Osteoblast (primary cell): ENCODE results near the gene SNX20. TPM values are rescaled to one million over a fixed set of nuclear protein-coding genes. Genes with fewer than 3 reads are reported as not detected.

Experiments used
- DNase-seq: peaks from one replicate; pipeline ENCODE4 v3.0.0; 2011; ENCODE audit warnings: low spot score, mixed read lengths; ENCODE audit not compliant: insufficient read length; ENCODE audit errors: missing footprints
- H2AFZ ChIP-seq: 2 replicates; pipeline ENCODE4 v1.6.0; 2011; ENCODE audit warnings: mild to moderate bottlenecking, low read length
- H3K27ac ChIP-seq: 2 replicates; pipeline ENCODE4 v1.5.1; 2011; ENCODE audit warnings: mild to moderate bottlenecking, low read depth, low read length, moderate library complexity
- H3K27me3 ChIP-seq: 2 replicates; pipeline ENCODE4 v1.6.0; 2012; ENCODE audit warnings: mild to moderate bottlenecking, control low read depth, inconsistent platforms, low read length, moderate library complexity; ENCODE audit not compliant: insufficient read depth
- H3K36me3 ChIP-seq: 2 replicates; pipeline ENCODE4 v1.5.1; 2011; ENCODE audit warnings: mild to moderate bottlenecking, low read length, control low read depth, moderate library complexity; ENCODE audit not compliant: insufficient read depth
- H3K4me1 ChIP-seq: 2 replicates; pipeline ENCODE4 v1.5.1; 2011; ENCODE audit warnings: mild to moderate bottlenecking, low read length, control low read depth, moderate library complexity; ENCODE audit not compliant: insufficient read depth
- H3K4me2 ChIP-seq: 2 replicates; pipeline ENCODE4 v1.6.0; 2011; ENCODE audit warnings: mild to moderate bottlenecking, low read length; ENCODE audit not compliant: insufficient read depth
- H3K4me3 ChIP-seq: fragments of 200-600 bp; sonication (generic); 3 replicates; pipeline ENCODE4 v1.5.1; 2012; ENCODE audit warnings: mild to moderate bottlenecking, low read length, inconsistent platforms; ENCODE audit not compliant: insufficient read depth
- H3K79me2 ChIP-seq: 2 replicates; pipeline ENCODE4 v1.6.0; 2012; ENCODE audit warnings: mild to moderate bottlenecking, low read length, control low read depth, inconsistent platforms; ENCODE audit not compliant: insufficient read depth
- H3K9me3 ChIP-seq: 2 replicates; pipeline ENCODE4 v1.5.1; 2011; ENCODE audit warnings: low read depth, low read length, control low read depth
- H4K20me1 ChIP-seq: 2 replicates; pipeline ENCODE4 v1.6.0; 2012; ENCODE audit warnings: mild to moderate bottlenecking, low read length, control low read depth; ENCODE audit not compliant: insufficient read depth
- CTCF ChIP-seq: IDR thresholded peaks from 2 replicates; pipeline ENCODE4 v1.5.1; 2011; ENCODE audit warnings: mild to moderate bottlenecking, low read depth, low read length, moderate library complexity; ENCODE audit errors: extremely low read depth
- total RNA-seq: library from RNA; depleted of rRNA; stranded (reverse); fragments of >200 nt; gene quantifications from 2 replicates; pipeline ENCODE4 v1.2.3, GENCODE V29; 2012

Gene SNX20
- total RNA-seq, 1 donor, result not detected

DNA sequence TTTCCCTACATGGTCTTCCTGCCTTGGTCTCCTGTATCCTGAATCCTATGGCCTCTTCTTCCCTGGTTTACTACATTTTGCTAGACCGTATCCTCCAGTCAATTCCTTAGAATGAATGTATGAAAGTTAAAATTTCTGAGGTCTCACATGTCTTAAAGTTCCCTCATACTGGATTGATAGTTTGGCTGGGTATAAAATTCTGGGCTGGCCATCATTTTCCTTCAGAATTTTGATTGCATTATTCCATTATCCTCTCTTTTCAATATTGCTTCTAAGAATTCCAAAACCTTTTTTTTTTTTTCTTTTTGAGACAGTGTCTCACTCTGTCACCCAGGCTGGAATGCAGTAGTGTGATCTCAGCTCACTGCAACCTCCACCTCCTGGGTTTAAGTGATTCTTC is 23.1 kb upstream of the SNX20 start:
- Histone ChIP-seq H3K4me3 (no peak overlapping the region), H2AFZ (no peak overlapping the region), H3K4me2 (no peak overlapping the region), H3K27me3 (peaks cover 3% of the 10 kb centered on the region), H3K9me3 (peaks cover 3% of the 10 kb centered on the region), H4K20me1 (no peaks in the 10 kb centered on the region), H3K36me3 (no peaks in the 10 kb centered on the region), H3K4me1 (no peaks in the 10 kb centered on the region), H3K79me2 (no peaks in the 10 kb centered on the region), H3K27ac (no peak overlapping the region)
- TF ChIP-seq CTCF, result no peak
- no peak for DNase-seq

DNA sequence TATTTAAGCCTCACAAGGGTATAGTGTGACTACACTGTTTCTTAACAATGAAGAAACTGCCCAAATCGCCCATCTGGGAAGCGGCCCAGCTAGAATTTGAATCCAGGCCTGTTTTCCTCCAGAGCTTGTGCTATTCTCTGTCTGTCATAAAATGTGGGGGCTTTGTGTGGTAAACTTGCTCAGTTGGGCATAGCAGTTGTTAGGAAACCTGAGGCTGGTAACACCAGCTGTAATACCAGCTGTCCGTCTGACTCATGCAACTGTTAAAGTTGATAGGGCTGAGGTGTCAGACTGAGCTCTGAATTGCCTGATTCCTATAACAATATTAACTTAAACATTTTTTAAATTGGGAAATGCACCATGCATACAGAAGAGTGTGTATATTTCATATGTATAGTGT is 21.6 kb upstream of the SNX20 start:
- TF ChIP-seq CTCF, result no peak

GRCh38 chr16:50699326-50700159 is 18.4 kb upstream of the SNX20 start:
- Histone ChIP-seq H3K4me2 (no peak overlapping the region), H3K36me3 (no peaks in the 10 kb centered on the region), H3K4me1 (peaks cover 5% of the 10 kb centered on the region), H3K4me3 (no peak overlapping the region), H4K20me1 (no peaks in the 10 kb centered on the region), H2AFZ (no peak overlapping the region), H3K27ac (no peak overlapping the region), H3K79me2 (no peaks in the 10 kb centered on the region), H3K9me3 (peaks cover 3% of the 10 kb centered on the region), H3K27me3 (peaks cover 3% of the 10 kb centered on the region)
- no peak for TF ChIP-seq CTCF
- no peak for DNase-seq

More for the DNA sequence above, 21.6 kb upstream of the SNX20 start:
- peaks cover 3% of the 10 kb centered on the region for H3K9me3 ChIP-seq
- H3K4me2 ChIP-seq, result no peak overlapping the region
- H4K20me1 ChIP-seq, result no peaks in the 10 kb centered on the region
- DNase-seq, result no peak
- H3K27ac ChIP-seq, result no peak overlapping the region
- peaks cover 3% of the 10 kb centered on the region for H3K27me3 ChIP-seq
- no peak overlapping the region for H2AFZ ChIP-seq
- no peak overlapping the region for H3K4me3 ChIP-seq
- H3K79me2 ChIP-seq, result no peaks in the 10 kb centered on the region
- no peaks in the 10 kb centered on the region for H3K36me3 ChIP-seq
- H3K4me1 ChIP-seq, result peaks cover 5% of the 10 kb centered on the region

GRCh38 chr16:50697881-50698767 is 17.0 kb upstream of the SNX20 start:
- Histone ChIP-seq H3K4me1 (peaks cover 7% of the 10 kb centered on the region), H2AFZ (peak overlapping the region; percentile 99), H3K4me2 (peak overlapping the region; percentile 94), H3K4me3 (peak overlapping the region; percentile 76), H3K36me3 (no peaks in the 10 kb centered on the region), H3K9me3 (no peaks in the 10 kb centered on the region), H3K27me3 (peaks cover 12% of the 10 kb centered on the region), H4K20me1 (no peaks in the 10 kb centered on the region), H3K79me2 (no peaks in the 10 kb centered on the region), H3K27ac (peak overlapping the region; percentile 51)
- DNase-seq, result peak; percentile 92
- no peak for TF ChIP-seq CTCF
